Activated CD4-positive, alpha-beta T cell treated with anti-CD3 and anti-CD28 coated beads, Interleukin-10, Interleukin-2, amounts not matched to agents 100 ng/mL and 50 ng/mL, durations not matched to agents 16 hours and 8 hours (primary cell): Measurements from ENCODE around the gene SMIM32.

Experiments
- DNase-seq: peaks from one replicate; pipeline ENCODE4 v3.0.0-alpha.2; 2020

SMIM32 gene

GRCh38 chr5:136192526-136193321 lies at the start of gene SMIM32:
TSS of gene SMIM32 (minus strand) at chr5:136193162. CDS start at chr5:136192524, 638 bp downstream.
- DNase-seq: no peak

- DNase-seq: no peak
Measured at GRCh38 chr5:136242611-136243010, 49.6 kb upstream of the SMIM32 start.

GRCh38 chr5:136242136-136242535 lies 49.2 kb upstream of the SMIM32 start:
- DNase-seq: no peak

- DNase-seq: no peak
Measured at GRCh38 chr5:136240894-136241293, 47.9 kb upstream of the SMIM32 start.

GRCh38 chr5:136236479-136237083 lies 43.6 kb upstream of the SMIM32 start:
- no peak for DNase-seq

GRCh38 chr5:136235321-136235720 lies 42.4 kb upstream of the SMIM32 start:
- no peak for DNase-seq

GRCh38 chr5:136232316-136232715 lies 39.4 kb upstream of the SMIM32 start:
- DNase-seq: no peak

- DNase-seq: no peak
Measured at GRCh38 chr5:136230176-136230575, 37.2 kb upstream of the SMIM32 start.

- no peak for DNase-seq
Measured at GRCh38 chr5:136228136-136228757, 35.3 kb upstream of the SMIM32 start.

- no peak for DNase-seq
Measured at GRCh38 chr5:136226401-136226800, 33.4 kb upstream of the SMIM32 start.

GRCh38 chr5:136225796-136226195 lies 32.8 kb upstream of the SMIM32 start:
- DNase-seq: no peak

- no peak for DNase-seq
Measured at GRCh38 chr5:136222580-136223235, 29.7 kb upstream of the SMIM32 start.

- no peak for DNase-seq
Measured at GRCh38 chr5:136221340-136221739, 28.4 kb upstream of the SMIM32 start.

GRCh38 chr5:136216230-136216629 lies 23.3 kb upstream of the SMIM32 start:
- DNase-seq: no peak

- no peak for DNase-seq
Measured at GRCh38 chr5:136215812-136216211, 22.9 kb upstream of the SMIM32 start.

- DNase-seq: no peak
Measured at GRCh38 chr5:136213919-136214493, 21.0 kb upstream of the SMIM32 start.

- DNase-seq: peak; percentile 42
Measured at GRCh38 chr5:136212252-136212721, 19.3 kb upstream of the SMIM32 start.

GRCh38 chr5:136211282-136212040 lies 18.5 kb upstream of the SMIM32 start:
- DNase-seq: no peak

- no peak for DNase-seq
Measured at GRCh38 chr5:136210259-136210658, 17.3 kb upstream of the SMIM32 start.

GRCh38 chr5:136209346-136209910 lies 16.5 kb upstream of the SMIM32 start:
- DNase-seq: no peak

GRCh38 chr5:136208916-136209315 lies 16.0 kb upstream of the SMIM32 start:
- DNase-seq: no peak

- DNase-seq: no peak
Measured at GRCh38 chr5:136207631-136208030, 14.7 kb upstream of the SMIM32 start.
